SK-N-SH treated with all-trans-retinoic acid at 6 μM for 48 hours (cell line): ENCODE data around the gene RAD23A.

Experiments used
- ARNTL ChIP-seq: fragments of 450-650 bp; formaldehyde crosslinking; IDR thresholded peaks from 2 replicates; pipeline ENCODE4 v1.5.0; 2020; ENCODE audit warnings: low read depth, mild to moderate bottlenecking, moderate library complexity, borderline replicate concordance
- RARB ChIP-seq: fragments of 250-450 bp; sonication (Bioruptor Pico); IDR thresholded peaks from 2 replicates; pipeline ENCODE4 v1.8.0; 2021; ENCODE audit warnings: mild to moderate bottlenecking, moderate library complexity
- SNAI2 ChIP-seq: fragments of 250-450 bp; sonication (Bioruptor Pico); IDR thresholded peaks from 2 replicates; pipeline ENCODE4 v1.5.0; 2020; ENCODE audit warnings: mild to moderate bottlenecking, moderate library complexity
- ZNF8 ChIP-seq: fragments of 450-650 bp; formaldehyde crosslinking; IDR thresholded peaks from 2 replicates; pipeline ENCODE4 v1.5.0; 2020; ENCODE audit warnings: mild to moderate bottlenecking, moderate library complexity
- TF ChIP-seq, protein P1 (sequence below): fragments of 250-450 bp; sonication (Bioruptor Pico); IDR thresholded peaks from 2 replicates; pipeline ENCODE4 v1.5.1; 2021; ENCODE audit warnings: mild to moderate bottlenecking, moderate library complexity
- TF ChIP-seq, protein P2 (sequence below): fragments of 250-450 bp; sonication (Bioruptor Pico); IDR thresholded peaks from 2 replicates; pipeline ENCODE4 v1.5.1; 2020; ENCODE audit warnings: low read depth, mild to moderate bottlenecking, moderate library complexity
- TF ChIP-seq, protein P3 (sequence below): fragments of 250-450 bp; sonication (Bioruptor Pico); IDR thresholded peaks from 2 replicates; pipeline ENCODE4 v1.8.0; 2020; ENCODE audit warnings: mild to moderate bottlenecking, moderate library complexity, borderline replicate concordance

DNA sequence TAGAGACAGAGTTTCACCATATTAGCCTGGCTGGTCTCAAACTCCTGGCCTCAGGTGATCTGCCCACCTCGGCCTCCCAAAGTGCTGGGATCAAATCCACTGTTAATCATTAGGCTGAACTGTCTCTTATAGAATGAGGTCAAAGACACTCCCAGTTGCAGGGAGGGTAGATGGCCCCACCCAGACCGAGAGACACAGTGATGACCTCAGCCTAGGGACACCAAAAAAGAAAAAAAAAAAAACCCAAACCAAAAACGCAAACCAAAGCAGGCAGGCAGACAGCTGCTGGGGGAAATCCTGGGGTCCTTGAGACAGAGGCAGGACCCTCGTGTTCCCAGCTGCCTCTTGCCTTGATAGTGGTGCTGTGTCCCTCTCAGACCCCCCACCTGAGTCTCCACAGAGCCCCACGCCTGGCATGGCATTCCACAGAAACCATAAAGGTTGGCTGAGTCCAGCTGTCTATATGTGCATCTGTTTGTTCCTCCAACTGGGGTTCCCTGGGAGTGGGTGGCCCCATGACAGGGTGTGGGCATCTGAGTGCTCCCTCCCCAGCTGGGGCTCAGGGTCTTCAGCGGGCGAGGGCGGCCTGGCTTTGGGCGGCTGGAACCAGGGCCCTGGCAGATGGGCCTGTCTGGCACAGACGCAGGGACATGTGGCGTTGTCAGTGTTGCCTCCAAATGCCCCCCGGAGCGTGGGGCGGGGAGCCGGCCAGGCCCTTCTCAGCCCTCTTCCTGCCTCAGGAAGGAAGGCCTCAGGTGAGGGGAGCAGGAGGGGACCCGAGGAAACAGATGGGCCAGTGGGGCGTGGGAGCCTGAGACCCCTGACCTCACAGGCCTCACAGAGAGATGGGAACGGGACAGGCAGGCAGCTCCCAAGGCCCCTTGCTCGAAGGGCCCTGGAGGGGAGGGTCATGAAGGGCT is 28.9 kb downstream of the RAD23A start:
- TF ChIP-seq, protein P1, sequence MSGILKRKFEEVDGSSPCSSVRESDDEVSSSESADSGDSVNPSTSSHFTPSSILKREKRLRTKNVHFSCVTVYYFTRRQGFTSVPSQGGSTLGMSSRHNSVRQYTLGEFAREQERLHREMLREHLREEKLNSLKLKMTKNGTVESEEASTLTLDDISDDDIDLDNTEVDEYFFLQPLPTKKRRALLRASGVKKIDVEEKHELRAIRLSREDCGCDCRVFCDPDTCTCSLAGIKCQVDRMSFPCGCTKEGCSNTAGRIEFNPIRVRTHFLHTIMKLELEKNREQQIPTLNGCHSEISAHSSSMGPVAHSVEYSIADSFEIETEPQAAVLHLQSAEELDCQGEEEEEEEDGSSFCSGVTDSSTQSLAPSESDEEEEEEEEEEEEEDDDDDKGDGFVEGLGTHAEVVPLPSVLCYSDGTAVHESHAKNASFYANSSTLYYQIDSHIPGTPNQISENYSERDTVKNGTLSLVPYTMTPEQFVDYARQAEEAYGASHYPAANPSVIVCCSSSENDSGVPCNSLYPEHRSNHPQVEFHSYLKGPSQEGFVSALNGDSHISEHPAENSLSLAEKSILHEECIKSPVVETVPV: no peak
- TF ChIP-seq ZNF8: no peak
- no peak for TF ChIP-seq RARB (CRISPR knock-in tag)
- TF ChIP-seq SNAI2 (CRISPR knock-in tag): no peak
- TF ChIP-seq, protein P2, sequence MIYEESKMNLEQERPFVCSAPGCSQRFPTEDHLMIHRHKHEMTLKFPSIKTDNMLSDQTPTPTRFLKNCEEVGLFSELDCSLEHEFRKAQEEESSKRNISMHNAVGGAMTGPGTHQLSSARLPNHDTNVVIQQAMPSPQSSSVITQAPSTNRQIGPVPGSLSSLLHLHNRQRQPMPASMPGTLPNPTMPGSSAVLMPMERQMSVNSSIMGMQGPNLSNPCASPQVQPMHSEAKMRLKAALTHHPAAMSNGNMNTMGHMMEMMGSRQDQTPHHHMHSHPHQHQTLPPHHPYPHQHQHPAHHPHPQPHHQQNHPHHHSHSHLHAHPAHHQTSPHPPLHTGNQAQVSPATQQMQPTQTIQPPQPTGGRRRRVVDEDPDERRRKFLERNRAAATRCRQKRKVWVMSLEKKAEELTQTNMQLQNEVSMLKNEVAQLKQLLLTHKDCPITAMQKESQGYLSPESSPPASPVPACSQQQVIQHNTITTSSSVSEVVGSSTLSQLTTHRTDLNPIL (CRISPR knock-in tag): no peak
- TF ChIP-seq, protein P3, sequence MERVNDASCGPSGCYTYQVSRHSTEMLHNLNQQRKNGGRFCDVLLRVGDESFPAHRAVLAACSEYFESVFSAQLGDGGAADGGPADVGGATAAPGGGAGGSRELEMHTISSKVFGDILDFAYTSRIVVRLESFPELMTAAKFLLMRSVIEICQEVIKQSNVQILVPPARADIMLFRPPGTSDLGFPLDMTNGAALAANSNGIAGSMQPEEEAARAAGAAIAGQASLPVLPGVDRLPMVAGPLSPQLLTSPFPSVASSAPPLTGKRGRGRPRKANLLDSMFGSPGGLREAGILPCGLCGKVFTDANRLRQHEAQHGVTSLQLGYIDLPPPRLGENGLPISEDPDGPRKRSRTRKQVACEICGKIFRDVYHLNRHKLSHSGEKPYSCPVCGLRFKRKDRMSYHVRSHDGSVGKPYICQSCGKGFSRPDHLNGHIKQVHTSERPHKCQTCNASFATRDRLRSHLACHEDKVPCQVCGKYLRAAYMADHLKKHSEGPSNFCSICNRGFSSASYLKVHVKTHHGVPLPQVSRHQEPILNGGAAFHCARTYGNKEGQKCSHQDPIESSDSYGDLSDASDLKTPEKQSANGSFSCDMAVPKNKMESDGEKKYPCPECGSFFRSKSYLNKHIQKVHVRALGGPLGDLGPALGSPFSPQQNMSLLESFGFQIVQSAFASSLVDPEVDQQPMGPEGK: no peak
- TF ChIP-seq ARNTL (CRISPR knock-in tag): no peak
